GM18520 (cell line): Measurements from ENCODE around the gene CELF2.
"Not testable (repeated sequence)": the region's sequence is repeated elsewhere in the genome, so short reads cannot be mapped to it uniquely, and the experiment has no call there.

ENCODE experiments used
- ATAC-seq: cut with Tn5 transposase; IDR thresholded peaks from one replicate; pipeline ENCODE4 v1.9.1; 2021; ENCODE audit not compliant: unreplicated experiment

Gene CELF2

DNA sequence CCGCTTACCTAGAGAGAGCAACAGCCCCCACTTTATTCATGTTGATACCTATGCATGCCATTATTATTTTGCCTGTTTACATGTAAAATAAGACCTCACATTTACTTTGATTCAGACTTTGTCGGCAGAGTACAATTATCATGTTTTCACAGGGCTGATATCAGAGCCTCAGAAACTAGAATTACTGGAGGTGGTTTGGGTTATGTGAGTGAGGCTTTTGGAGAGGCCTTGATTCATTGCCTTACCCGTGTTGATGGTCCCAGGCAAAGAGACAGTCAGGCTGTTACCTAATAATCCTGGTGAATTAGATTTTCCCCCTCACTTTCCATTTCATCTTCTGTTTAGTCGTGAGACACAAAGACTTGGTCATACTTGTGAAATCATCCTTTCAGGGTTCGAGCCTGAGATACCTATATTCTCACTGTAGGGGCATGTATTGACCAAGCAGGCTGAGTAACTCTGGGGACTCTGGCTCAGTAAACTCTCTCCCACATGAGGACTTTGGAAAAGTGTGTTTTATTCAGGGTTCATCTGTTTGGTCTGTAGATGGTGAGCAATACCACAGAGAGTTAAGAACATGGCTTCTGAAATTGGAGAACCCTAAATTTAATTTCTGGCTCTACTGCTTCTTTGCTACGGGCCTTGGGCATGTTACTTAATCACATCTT is 150.9 kb downstream of the CELF2 start:
- no peak for ATAC-seq

DNA sequence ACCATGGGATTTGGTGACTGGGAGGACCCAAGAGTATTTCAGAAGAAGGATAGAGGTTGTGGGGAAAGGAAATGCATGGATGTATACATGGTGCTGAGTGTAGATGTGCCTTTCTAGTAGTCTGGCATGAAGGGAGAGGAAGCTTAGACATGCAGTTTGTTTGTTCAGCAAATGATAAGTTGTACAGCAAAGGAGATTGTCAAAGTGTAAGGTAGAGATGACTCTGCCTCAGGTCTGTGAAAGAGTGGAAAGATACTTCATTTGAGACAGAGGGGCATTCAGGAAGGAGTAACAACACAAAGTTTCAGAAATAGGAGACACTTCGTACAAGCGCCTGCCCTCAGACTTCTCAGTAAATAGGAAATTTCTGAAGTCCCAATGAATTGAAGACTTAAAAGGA is 152.3 kb downstream of the CELF2 start:
- ATAC-seq, result no peak

GRCh38 chr10:11170574-11170973 is 152.9 kb downstream of the CELF2 start:
- ATAC-seq, result no peak

DNA sequence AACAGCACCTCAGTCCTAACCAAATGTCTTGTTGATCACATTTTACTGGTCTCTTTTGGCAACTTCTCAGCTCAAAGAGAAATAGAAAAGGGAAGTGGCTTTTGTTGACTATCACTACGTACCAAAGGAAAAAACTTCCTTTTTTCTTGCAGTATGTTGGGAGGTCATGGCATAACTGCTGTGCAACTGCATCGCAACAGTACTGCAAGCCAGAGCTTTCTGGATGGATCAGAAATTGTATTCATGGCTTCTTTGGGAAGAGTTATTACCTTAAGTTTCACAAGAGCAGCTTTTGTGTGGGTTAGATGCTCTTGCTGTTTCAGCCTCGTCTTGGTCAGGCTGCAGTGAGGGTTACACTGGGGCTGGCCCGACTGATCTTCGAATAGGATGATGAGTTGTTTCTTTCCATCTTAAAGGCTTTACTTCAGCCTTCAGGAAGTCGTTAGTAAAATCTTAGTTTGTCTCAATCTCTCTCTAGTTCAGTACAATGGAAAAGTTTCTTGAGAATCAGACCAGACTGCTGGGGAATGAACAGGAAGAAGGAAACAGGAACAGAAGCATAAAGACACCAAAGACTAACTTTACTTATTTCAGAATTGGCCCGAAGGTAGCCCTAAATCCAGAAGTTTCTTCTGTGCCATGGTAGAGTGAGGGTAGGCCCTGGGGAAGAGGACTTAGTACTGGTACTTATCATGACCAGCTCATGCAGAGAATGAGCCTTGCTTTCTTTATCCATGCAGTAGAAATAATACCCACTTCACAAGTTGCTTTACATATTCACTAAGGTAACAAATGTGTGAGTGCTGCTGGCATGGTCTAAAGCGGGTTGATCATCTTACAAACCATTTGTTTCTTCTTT is 153.6 kb downstream of the CELF2 start:
- peak; percentile 29 for ATAC-seq

- no peak for ATAC-seq
Measured at GRCh38 chr10:11173042-11173441, 155.4 kb downstream of the CELF2 start.

DNA sequence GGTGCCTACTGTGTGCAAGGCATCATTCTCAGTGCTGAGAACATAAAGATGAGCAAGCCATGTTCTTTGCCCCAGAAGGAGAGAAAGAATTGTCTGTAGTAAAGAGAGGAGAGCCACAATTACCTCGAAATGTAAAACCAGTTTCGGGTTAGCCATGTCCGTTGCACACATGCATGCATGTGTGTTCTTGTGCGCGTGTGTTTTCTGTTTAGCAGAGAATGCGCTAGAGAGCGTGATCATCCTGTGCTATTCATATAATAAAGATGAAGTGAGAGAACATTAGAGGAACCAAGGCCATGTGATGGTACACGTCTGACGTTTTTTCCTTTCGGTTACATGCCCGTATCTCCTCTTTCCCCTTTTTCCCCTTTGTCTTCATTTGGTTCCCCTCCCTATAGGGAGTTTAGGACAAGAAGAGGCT is 158.2 kb downstream of the CELF2 start:
- peak; percentile 32 for ATAC-seq

GRCh38 chr10:11176746-11177145 is 159.1 kb downstream of the CELF2 start:
- ATAC-seq, result no peak

- ATAC-seq, result no peak
Measured at GRCh38 chr10:11177381-11177780, 159.7 kb downstream of the CELF2 start.

GRCh38 chr10:11177926-11178471 is 160.3 kb downstream of the CELF2 start:
- ATAC-seq, result no peak

DNA sequence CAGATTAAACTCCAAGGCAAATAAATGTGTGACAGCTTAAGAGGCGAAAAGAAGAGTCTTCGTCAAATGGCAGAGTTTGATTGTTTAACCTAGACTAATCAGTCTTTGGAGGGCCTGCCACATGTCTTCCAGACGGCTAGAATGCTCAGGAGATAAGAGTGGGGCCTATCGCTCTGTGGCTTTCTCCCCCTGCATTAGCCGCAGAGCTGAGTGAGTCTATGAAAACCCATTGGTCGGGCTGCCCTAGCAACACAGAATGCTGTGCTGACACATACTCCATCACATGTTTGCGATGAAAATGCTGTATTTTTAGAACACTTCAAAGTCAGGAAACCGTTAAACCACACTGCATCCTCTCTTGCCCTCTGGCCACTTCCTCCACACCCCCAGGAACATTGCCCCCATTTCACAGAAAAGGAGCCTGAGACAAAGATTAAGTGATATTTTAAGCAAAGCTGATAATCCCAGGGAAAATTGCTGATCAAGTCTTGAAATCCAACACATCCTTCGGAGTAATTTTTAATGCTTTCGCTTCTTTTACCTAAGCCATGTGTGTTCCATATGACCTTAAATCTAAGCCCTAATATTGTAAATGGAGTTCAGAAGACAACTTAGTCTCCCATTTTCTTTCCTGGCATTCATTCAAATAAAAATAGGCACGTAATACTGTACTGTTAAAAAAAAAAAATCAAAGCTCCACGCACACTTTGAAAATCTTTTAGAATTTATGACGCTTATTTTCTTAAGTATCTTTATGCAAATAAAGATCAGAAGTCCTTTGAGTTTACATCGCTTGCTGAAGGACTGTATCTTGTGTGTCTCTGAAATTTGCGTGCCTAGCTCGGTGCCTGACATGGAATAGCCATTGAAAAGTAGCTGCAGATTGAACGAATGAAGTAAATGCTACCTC is 161.2 kb downstream of the CELF2 start:
- peak; percentile 67 for ATAC-seq

DNA sequence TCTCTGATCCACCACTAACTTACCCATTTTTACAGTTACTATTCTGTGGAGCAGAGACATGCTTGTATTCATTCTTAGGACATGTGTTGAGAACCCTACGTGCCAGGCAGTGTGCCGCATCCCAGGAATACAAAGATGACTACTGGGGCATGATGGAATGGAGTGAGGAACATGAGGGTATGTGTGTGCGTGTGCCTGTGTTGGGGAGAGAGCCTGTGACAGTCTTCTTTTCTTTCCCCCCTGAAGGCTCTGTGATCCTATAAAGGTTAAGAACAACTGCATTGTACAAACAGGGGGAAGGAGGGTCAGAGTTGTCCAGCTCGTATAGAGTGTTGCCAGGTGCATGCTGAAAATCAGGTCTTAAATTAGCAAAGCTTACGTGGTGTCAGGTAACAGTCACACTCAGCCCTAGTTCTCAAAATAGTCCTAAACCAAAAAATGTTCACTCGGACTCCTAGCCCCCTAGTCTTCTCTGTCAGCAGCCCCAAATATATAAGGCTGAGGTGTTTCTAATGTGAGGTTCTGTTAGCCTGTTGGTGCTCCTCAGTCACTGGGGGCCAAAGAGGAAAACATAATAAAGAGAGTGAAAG is 161.9 kb downstream of the CELF2 start:
- no peak for ATAC-seq

GRCh38 chr10:11180228-11180627 is 162.6 kb downstream of the CELF2 start:
- ATAC-seq, result no peak

- ATAC-seq, result no peak
Measured at GRCh38 chr10:11181978-11182377, 164.3 kb downstream of the CELF2 start.

GRCh38 chr10:11183015-11183414 is 165.3 kb downstream of the CELF2 start:
- no peak for ATAC-seq

DNA sequence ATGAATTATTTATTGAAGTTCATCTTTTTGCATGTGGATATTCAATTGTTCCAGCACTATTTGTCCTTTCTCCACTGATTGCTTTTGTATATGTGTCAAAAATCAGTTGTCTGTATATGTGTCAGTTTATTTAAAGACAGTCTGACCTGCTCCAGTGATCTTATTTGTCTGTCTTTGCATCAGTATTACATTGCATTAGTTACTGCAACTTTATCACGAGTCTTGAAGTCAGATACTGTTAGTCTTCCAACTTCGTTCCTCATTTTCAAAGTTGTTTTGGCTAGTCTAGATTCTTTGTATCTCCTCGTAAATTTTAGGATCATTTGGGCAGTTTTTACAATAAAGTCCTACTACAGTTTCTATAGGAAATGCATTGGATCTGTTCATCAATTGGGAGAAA is 166.4 kb downstream of the CELF2 start:
- no peak for ATAC-seq

- ATAC-seq, result not testable (repeated sequence)
Measured at GRCh38 chr10:11185128-11185665, 167.5 kb downstream of the CELF2 start.

DNA sequence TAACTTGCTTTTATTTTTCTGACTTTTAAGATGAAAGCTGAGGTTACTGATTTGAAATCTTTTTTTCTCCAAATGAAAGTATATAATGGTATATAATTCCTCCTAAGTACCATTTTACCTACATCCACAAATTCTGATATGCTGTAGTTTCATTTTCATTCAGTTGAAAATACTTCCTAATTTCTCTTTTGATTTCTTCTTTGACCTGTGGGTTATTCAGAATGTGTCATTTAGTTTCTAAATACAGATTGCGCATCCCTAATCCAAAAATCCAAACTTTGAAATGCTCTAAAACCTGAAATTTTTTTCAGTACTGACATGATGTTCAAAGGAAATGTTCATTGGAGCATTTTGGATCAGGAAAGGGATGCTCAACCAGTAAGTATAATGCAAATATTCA is 168.7 kb downstream of the CELF2 start:
- no peak for ATAC-seq

GRCh38 chr10:11189582-11190376 is 172.1 kb downstream of the CELF2 start:
- ATAC-seq, result no peak

- no peak for ATAC-seq
Measured at GRCh38 chr10:11191190-11191589, 173.5 kb downstream of the CELF2 start.

GRCh38 chr10:11191678-11192077 is 174.0 kb downstream of the CELF2 start:
- ATAC-seq, result no peak
